Activated gamma-delta T cell treated with Interleukin-2 at 50 U/mL for 16 hours (primary cell): ENCODE measurements around the gene HYDIN.
"Not testable (repeated sequence)": the region's sequence is repeated elsewhere in the genome, so short reads cannot be mapped to it uniquely, and the experiment has no call there.

ENCODE experiments used
- DNase-seq: peaks from one replicate; pipeline ENCODE4 v3.0.0-alpha.2; 2020

The HYDIN gene

GRCh38 chr16:70984675-70985074 is 245.8 kb downstream of the HYDIN start:
- DNase-seq: not testable (repeated sequence)

- not testable (repeated sequence) for DNase-seq
These were observed 262.2 kb downstream of the HYDIN start for GRCh38 chr16:70968332-70968731.

GRCh38 chr16:70960169-70960568 is 270.4 kb downstream of the HYDIN start:
- DNase-seq: not testable (repeated sequence)

- not testable (repeated sequence) for DNase-seq
These were observed 275.6 kb downstream of the HYDIN start for GRCh38 chr16:70954922-70955321.

GRCh38 chr16:70953824-70954223 is 276.7 kb downstream of the HYDIN start:
- DNase-seq: not testable (repeated sequence)

GRCh38 chr16:70943551-70943950 is 287.0 kb downstream of the HYDIN start:
- DNase-seq: not testable (repeated sequence)

- DNase-seq: not testable (repeated sequence)
These were observed 290.7 kb downstream of the HYDIN start for GRCh38 chr16:70939690-70940359.

- not testable (repeated sequence) for DNase-seq
These were observed 293.6 kb downstream of the HYDIN start for GRCh38 chr16:70936781-70937525.

- DNase-seq: not testable (repeated sequence)
These were observed 295.2 kb downstream of the HYDIN start for GRCh38 chr16:70935325-70935724.

GRCh38 chr16:70933746-70934145 is 296.8 kb downstream of the HYDIN start:
- DNase-seq: not testable (repeated sequence)

- DNase-seq: not testable (repeated sequence)
These were observed 299.8 kb downstream of the HYDIN start for GRCh38 chr16:70930757-70931156.

GRCh38 chr16:70922164-70922563 is 308.4 kb downstream of the HYDIN start:
- DNase-seq: not testable (repeated sequence)

GRCh38 chr16:70920661-70921060 is 309.9 kb downstream of the HYDIN start:
- not testable (repeated sequence) for DNase-seq

- DNase-seq: not testable (repeated sequence)
These were observed 342.3 kb downstream of the HYDIN start for GRCh38 chr16:70888208-70888607.

- DNase-seq: not testable (repeated sequence)
These were observed 345.9 kb downstream of the HYDIN start for GRCh38 chr16:70884652-70885051.

GRCh38 chr16:70882311-70882710 is 348.2 kb downstream of the HYDIN start:
- not testable (repeated sequence) for DNase-seq

GRCh38 chr16:70877895-70878294 is 352.6 kb downstream of the HYDIN start:
- not testable (repeated sequence) for DNase-seq

- DNase-seq: not testable (repeated sequence)
These were observed 354.1 kb downstream of the HYDIN start for GRCh38 chr16:70876442-70876841.

- not testable (repeated sequence) for DNase-seq
These were observed 365.8 kb downstream of the HYDIN start for GRCh38 chr16:70864698-70865097.

GRCh38 chr16:70861996-70862395 is 368.5 kb downstream of the HYDIN start:
- DNase-seq: not testable (repeated sequence)

GRCh38 chr16:70851299-70851698 is 379.2 kb downstream of the HYDIN start:
- DNase-seq: not testable (repeated sequence)

GRCh38 chr16:70823498-70824118 is 406.9 kb downstream of the HYDIN start:
- DNase-seq: not testable (repeated sequence)

- DNase-seq: not testable (repeated sequence)
These were observed 407.8 kb downstream of the HYDIN start for GRCh38 chr16:70822734-70823133.

GRCh38 chr16:70818088-70818487 is 412.4 kb downstream of the HYDIN start:
- DNase-seq: not testable (repeated sequence)
